Pancreas (tissue), 10 donors: ENCODE data around the gene RREB1. TPM values are rescaled to one million over a fixed set of nuclear protein-coding genes. Genes with fewer than 3 reads are reported as not detected.

ENCODE experiments used
- ATAC-seq, 4 donors: fragments of 200-7000 bp; cut with Tn5 transposase; one replicate each; pipeline versions ENCODE4 v1.8.0 to v1.9.1; 2020; ENCODE audit warnings: mild to moderate bottlenecking in 4 of 4, moderate library complexity in 4 of 4
- DNase-seq, 6 donors: peaks; one replicate each; pipeline ENCODE4 v3.0.0-alpha.2; 2020
- FAIRE-seq: peaks from 2 replicates; lab custom pipeline; 2012; peaks lifted over from hg19 to GRCh38; lab: Jason Lieb, UNC
- H3K27ac ChIP-seq, 4 donors: fragments of 200-600 bp; sonication (generic); 1 replicate in 3 of 4; 2 replicates in 1 of 4; pipeline versions ENCODE4 v1.5.0 to v1.8.0; 2020
- H3K27me3 ChIP-seq, 4 donors: fragments of 200-600 bp; one replicate each; pipeline ENCODE4 v1.8.0; 2021
- H3K36me3 ChIP-seq, 3 donors: fragments of 200-600 bp; sonication (generic) in 1 of 3; one replicate each; pipeline versions ENCODE4 v1.5.0 to v1.8.0; 2020 to 2021
- H3K4me1 ChIP-seq, 3 donors: fragments of 200-600 bp; one replicate each; pipeline ENCODE4 v1.8.0; 2021
- H3K4me3 ChIP-seq, 4 donors: fragments of 200-600 bp; sonication (generic) in 2 of 4; one replicate each; pipeline versions ENCODE4 v1.5.0 to v1.8.0; 2020 to 2021
- H3K9me3 ChIP-seq, 4 donors: fragments of 200-600 bp; one replicate each; pipeline ENCODE4 v1.8.0; 2021
- WGBS, 2 donors: extraction: QIAGEN DNeasy Blood & Tissue Kit; methylation state at CpG; one replicate each; pipeline ENCODE4 v1.1.7; 2013; 5-methylcytosine and 5-hydroxymethylcytosine counted together
- intact Hi-C, 3 donors: fragments of 100-400 bp; cut with DNase I; formaldehyde crosslinking; loops; one replicate each; pipeline versions ENCODE4 v1.11.1 to v1.14.2; 2022
- polyA plus RNA-seq, 2 donors: library from polyadenylated mRNA; stranded (reverse); fragments of 200-250 nt; gene quantifications; one replicate each; pipeline ENCODE4 v1.2.3, GENCODE V29; 2013
- total RNA-seq, 6 donors: library from RNA; stranded (reverse); fragmentation: NEBNext Ultra II Directional in 4 of 6; extraction: Animal tissue kit (Norgen Biotek cat#: 25700) in 4 of 6; gene quantifications; one replicate each; pipeline versions ENCODE4 v1.2.1 to v1.2.4, GENCODE V29; 2021 to 2023
- TF ChIP-seq, protein P1 (sequence below), 4 donors: fragments of 200-600 bp; sonication (generic) in 3 of 4; IDR thresholded peaks; one replicate each; pipeline versions ENCODE4 v1.5.0 to v1.8.0; 2021; ENCODE audit warnings: antibody characterized with exemption in 4 of 4
- donor health status: healthy with polysubstance abuse.
- donor health status: DM: no; HTN: no; CAD: no; lungs with moderate emphysema.
- donor health status: DM: no; HTN: no; CAD: no.
- donor health status: control.
- donor health status: control.
- donor health status: Bipolar disorder and iron deficiency.
- donor health status: DM: yes; HTN: yes; CAD: no.
- donor health status: DM: no; HTN: no; CAD: no.
- donor health status: DM: no; HTN: no; CAD: no.
- donor health status: DM: yes; HTN: yes; CAD: no.

RREB1 gene
- total and polyA plus RNA-seq, 8 donors: 8.9 to 45.3 (median 29.1) TPM

DNA sequence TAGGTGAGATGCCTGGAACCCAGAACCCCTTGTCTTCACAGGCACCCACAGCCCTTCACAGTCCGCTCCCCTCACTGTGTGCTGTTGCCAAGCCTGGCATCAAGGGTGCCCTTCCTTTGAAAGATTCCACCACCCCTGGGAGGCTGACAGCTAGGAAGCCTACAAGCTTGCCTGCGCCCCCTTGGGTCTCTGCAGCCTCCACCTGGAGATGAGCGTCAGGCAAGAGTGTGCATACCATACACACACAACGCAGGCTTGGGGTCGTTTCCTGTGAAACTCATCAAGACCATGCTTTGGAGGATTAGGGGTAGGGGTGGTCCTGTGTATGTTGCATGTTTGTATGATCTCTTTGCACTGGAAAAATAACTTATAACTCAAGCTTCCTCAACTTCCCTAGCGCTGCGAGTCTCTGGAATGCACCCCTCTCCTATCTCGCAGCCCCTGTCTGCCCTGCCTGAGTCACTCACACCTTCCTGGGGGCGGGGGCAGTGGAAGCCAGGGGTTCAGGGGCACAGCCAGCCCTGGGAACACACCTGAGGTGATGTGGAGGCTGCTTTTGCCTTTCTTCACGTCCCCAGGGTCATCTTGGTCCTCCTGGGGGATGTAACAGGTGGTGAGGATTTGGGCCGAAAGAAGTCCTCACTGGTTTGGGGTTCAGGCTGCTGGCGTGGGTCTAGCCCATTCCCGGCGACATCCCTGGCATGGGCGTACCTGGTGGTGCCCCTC lies 138.1 kb downstream of the RREB1 start:
- Histone ChIP-seq H3K27me3 (no peaks in the 10 kb centered on the region), H3K36me3 (peaks cover 0 to 34% (median 17%) of the 10 kb centered on the region in 3 donors), H3K4me1 (peaks cover 26 to 31% (median 26%) of the 10 kb centered on the region in 3 donors), H3K4me3 (no peak overlapping the region), H3K27ac (no peak overlapping the region), H3K9me3 (no peaks in the 10 kb centered on the region)
- ATAC-seq: no peak
- intact Hi-C loops: loop anchor here in 1 of 3 donors (10.0 kb wide), 1 partner anchor 531 kb away; no protein-coding TSS in a partner anchor
- no peak for FAIRE-seq
- TF ChIP-seq, protein P1, sequence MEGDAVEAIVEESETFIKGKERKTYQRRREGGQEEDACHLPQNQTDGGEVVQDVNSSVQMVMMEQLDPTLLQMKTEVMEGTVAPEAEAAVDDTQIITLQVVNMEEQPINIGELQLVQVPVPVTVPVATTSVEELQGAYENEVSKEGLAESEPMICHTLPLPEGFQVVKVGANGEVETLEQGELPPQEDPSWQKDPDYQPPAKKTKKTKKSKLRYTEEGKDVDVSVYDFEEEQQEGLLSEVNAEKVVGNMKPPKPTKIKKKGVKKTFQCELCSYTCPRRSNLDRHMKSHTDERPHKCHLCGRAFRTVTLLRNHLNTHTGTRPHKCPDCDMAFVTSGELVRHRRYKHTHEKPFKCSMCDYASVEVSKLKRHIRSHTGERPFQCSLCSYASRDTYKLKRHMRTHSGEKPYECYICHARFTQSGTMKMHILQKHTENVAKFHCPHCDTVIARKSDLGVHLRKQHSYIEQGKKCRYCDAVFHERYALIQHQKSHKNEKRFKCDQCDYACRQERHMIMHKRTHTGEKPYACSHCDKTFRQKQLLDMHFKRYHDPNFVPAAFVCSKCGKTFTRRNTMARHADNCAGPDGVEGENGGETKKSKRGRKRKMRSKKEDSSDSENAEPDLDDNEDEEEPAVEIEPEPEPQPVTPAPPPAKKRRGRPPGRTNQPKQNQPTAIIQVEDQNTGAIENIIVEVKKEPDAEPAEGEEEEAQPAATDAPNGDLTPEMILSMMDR (IDR thresholded peaks at IDR 0.05): no peak
- no peak for DNase-seq
- WGBS, 2 donors: 93 to 94% methylated on average over 15 of the region's 15 CpGs

DNA sequence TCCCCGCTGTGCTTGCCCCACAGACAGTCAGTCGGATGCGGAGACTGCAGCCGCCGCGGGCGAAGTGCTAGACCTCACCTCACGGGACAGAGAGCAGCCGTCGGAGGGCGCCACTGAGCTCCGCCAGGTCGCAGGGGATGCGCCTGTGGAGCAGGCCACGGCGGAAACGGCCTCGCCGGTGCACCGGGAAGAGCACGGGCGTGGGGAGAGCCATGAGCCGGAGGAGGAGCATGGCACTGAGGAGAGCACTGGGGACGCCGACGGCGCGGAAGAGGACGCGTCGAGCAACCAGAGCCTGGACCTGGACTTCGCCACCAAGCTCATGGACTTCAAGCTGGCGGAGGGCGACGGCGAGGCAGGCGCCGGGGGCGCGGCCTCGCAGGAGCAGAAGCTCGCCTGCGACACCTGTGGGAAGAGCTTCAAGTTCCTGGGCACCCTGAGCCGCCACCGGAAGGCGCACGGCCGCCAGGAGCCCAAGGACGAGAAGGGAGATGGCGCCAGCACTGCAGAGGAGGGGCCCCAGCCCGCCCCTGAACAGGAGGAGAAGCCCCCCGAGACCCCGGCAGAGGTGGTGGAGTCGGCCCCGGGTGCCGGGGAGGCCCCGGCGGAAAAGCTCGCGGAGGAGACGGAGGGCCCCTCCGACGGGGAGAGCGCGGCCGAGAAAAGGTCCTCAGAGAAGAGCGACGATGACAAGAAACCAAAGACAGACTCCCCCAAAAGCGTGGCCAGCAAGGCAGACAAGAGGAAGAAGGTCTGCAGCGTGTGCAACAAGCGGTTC lies 138.8 kb downstream of the RREB1 start:
- Histone ChIP-seq H3K27ac (no peak overlapping the region), H3K4me1 (peaks cover 18 to 23% (median 18%) of the 10 kb centered on the region in 3 donors), H3K9me3 (no peaks in the 10 kb centered on the region), H3K36me3 (peaks cover 0 to 39% (median 17%) of the 10 kb centered on the region in 3 donors), H3K4me3 (no peak overlapping the region), H3K27me3 (no peaks in the 10 kb centered on the region)
- intact Hi-C loops: loop anchor here in 1 of 3 donors (10.0 kb wide), 1 partner anchor 532 kb away; no protein-coding TSS in a partner anchor
- ATAC-seq: no peak
- FAIRE-seq: no peak
- TF ChIP-seq, protein P1 (IDR thresholded peaks at IDR 0.05): no peak
- peak in 1 of 6 donors; percentile 74 for DNase-seq
- WGBS, 2 donors: 92 to 96% methylated on average over 63 to 71 of the region's 71 CpGs

DNA sequence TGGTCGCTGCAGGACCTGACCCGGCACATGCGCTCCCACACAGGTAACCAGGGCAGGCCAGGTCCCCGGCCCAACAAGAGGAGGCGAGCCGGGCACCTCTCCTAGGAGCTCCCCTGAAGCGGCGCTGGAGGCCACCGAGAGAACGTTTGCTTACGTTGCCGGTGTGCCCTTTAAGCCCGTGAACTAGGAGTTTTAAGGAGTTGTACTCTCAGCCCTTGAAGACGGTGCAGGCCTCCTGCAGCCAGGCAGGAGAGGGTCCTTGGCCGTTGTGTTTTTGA lies 139.4 kb downstream of the RREB1 start:
- Histone ChIP-seq H3K36me3 (peaks cover 0 to 45% (median 17%) of the 10 kb centered on the region in 3 donors), H3K27me3 (no peaks in the 10 kb centered on the region), H3K27ac (no peak overlapping the region), H3K4me1 (peaks cover 13 to 18% (median 16%) of the 10 kb centered on the region in 3 donors), H3K4me3 (no peak overlapping the region), H3K9me3 (no peaks in the 10 kb centered on the region)
- intact Hi-C loops: loop anchor here in 1 of 3 donors (10.0 kb wide), 1 partner anchor 532 kb away; no protein-coding TSS in a partner anchor
- TF ChIP-seq, protein P1 (IDR thresholded peaks at IDR 0.05): no peak
- 92 to 93% methylated on average over 15 of the region's 15 CpGs for WGBS, 2 donors
- ATAC-seq (no peak), FAIRE-seq (no peak), DNase-seq (no peak)

DNA sequence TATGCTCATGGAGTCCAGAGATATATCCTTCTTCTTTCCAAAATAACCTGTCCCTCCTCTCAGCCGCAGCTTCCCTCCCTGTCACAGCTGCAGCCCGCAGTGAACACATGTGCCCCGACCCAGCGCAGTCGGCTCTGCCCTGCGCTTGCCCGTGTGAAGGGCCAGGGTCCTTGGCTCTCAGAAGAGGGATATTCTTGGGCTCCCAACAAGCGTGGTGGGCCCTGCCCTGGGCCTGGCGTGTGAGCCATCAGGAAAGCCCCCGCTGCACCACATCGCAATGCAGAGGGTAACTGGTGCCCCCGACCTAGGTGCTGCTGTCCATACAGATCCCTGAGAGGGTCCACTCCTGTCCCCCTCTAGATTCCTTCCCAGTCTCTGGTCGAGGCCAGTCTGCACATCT lies 140.1 kb downstream of the RREB1 start:
- no peak overlapping the region for H3K4me3 ChIP-seq
- TF ChIP-seq, protein P1 (IDR thresholded peaks at IDR 0.05): no peak
- intact Hi-C loops: loop anchor here in 1 of 3 donors (10.0 kb wide), 1 partner anchor 533 kb away; no protein-coding TSS in a partner anchor
- H3K9me3 ChIP-seq: no peaks in the 10 kb centered on the region
- ATAC-seq (no peak), DNase-seq (no peak), FAIRE-seq (no peak)
- H3K36me3 ChIP-seq: peaks cover 0 to 49% (median 17%) of the 10 kb centered on the region in 3 donors
- H3K4me1 ChIP-seq: peaks cover 6 to 11% (median 11%) of the 10 kb centered on the region in 3 donors
- H3K27me3 ChIP-seq: no peaks in the 10 kb centered on the region
- H3K27ac ChIP-seq: no peak overlapping the region
- WGBS, 2 donors: 94 to 95% methylated on average over 13 of the region's 13 CpGs
